GM19193 (cell line): ENCODE results near the gene CRYBG2.

Experiments used
- POLR2A ChIP-seq: IDR thresholded peaks from 4 replicates; pipeline ENCODE4 v1.6.1; 2011; ENCODE audit not compliant: insufficient read depth, insufficient read length; ENCODE audit errors: extremely low read depth

Gene CRYBG2

GRCh38 chr1:26359981-26360806 lies 6.3 kb upstream of the CRYBG2 start:
- no peak for TF ChIP-seq POLR2A

- TF ChIP-seq POLR2A = no peak
Measured at GRCh38 chr1:26358411-26359384, 4.8 kb upstream of the CRYBG2 start.

DNA sequence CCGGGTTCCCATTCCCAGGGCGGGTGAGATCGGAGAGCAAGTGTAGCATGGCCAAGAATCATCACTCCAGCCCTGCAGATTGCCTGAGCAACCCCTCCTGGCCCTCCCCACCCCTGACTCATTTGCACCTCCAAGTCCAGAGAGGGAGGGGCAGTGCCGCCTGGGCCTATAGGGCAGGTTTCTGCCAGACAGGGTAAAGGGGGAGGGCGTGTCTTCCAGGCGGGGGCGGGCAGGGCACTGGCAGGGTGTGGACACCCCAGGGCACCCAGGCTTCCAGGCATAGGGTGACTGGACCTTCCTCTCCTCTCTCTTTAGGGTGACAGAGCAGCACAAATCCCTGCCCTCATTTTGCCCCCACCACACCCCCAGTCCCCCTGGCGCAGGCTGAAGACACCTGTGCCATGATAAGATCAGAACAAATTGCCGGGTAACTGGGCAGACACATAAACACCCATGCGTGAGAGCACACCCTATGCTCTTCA lies 3.2 kb upstream of the CRYBG2 start:
- TF ChIP-seq POLR2A = no peak

- no peak for TF ChIP-seq POLR2A
Measured at GRCh38 chr1:26356106-26356505, 2.2 kb upstream of the CRYBG2 start.

DNA sequence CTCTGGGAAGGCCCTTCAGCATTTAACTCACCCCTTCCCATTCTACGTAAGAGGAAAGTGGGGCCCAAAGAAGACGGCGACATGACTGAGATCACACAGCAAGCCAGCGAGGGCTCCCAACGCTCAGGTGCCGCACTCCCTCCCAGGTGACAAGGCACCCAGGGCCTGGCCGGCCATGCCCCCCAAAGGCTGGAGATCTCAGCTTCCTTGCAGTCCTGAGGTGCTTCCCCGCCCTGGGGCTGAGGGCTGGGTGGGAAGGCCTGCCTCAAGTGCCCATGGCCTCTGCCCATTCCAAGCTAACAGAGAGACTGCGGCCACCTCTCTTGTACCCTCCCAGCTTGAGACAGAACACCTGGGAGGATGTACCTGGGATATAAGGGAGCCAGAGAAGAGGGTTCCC lies 1.0 kb upstream of the CRYBG2 start:
- TF ChIP-seq POLR2A = no peak

DNA sequence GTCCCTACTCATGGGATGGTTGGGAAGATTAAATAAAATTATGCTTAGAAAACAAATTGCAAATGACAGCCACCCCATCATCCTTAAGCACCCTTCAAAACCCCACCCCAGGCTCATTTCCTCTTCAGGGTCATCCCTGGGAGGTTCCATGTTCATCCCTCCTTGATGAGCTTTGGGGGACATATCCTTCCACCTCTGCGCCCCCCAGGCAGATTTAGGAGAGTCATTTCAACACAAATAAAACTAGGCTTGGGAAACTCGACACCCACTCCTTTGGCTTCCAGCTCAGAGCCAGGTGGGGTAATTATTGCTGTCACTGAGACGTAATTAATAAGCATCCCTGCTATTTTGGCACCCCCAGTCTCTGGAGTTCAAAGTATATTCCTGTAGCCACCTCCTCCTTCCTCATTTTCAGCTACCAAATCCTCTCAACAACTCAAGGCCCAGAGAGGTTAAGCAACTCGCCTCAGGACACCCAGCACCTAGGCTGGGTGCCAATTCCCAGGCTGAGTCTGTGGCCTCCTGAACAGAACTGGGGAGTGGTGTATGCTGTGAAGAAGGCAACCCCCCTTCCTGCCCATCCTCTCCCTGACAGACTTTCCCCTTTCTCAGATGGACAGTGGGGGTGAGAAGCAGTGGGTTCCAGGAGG lies 595 bp downstream of the CRYBG2 start:
- no peak for TF ChIP-seq POLR2A

DNA sequence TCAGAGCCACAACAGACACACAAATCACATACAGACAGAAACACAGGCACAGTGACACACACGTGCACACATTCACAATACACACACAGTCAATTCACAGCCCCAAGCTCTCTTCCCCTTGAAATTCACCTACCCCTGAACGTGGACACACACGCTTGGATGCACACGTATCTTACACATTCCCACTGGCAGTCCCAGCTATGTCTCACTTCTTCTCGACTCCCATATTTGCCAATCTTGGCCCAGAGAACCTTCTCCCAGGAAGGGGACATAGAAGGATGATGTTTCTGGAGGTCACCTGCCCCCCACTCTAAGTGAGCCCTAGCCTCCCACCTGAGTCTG lies 1.6 kb downstream of the CRYBG2 start:
- no peak for TF ChIP-seq POLR2A

- TF ChIP-seq POLR2A = no peak
Measured at GRCh38 chr1:26351590-26352337, 2.2 kb downstream of the CRYBG2 start.

- no peak for TF ChIP-seq POLR2A
Measured at GRCh38 chr1:26350701-26351589, 3.0 kb downstream of the CRYBG2 start.

DNA sequence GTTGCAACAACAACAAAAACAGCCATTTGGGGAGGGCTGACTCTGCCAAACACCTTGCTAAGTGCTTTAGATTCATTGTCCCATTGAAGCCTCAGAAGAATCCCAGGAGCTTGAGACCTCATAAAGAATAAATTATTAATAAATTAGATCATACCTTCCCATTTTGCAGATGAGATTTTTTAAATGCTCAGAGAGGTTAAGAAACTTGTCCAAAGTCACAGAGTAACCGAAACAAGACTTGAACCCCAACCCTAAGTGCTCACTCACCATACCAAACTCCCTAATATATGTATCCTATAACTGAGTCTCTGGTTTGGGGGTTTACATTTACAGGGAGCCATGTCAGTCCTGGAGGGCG lies 3.6 kb downstream of the CRYBG2 start:
- no peak for TF ChIP-seq POLR2A

DNA sequence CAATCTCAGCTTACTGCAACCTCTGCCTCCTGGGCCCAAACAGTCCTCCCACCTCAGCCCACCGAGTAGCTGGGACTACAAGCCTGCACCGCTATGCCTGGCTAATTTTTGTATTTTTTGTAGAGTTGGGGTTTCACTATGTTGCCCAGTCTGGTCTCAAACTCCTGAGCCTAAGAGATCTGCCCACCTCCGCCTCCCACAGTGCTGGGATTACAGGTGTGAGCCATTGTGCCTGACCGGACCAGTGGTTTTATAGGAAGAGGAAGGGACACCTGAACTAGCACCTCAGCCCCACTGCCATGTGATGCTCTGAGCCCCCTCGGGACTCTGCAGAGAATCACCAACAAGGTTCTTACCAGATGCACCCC lies 4.1 kb downstream of the CRYBG2 start:
- TF ChIP-seq POLR2A = no peak

- TF ChIP-seq POLR2A = no peak
Measured at GRCh38 chr1:26349188-26349876, 4.6 kb downstream of the CRYBG2 start.
